ENCODE data around the gene CTNNBIP1.

CTNNBIP1 gene

GRCh38 chr1:9907441-9907840 is 2.6 kb downstream of the CTNNBIP1 start:
- TF ChIP-seq CTCF (conservative IDR thresholded peaks at IDR 0.05; ENCODE audit: low read depth): no peak
- ChIA-PET CTCF (no interaction called here), POLR2A (ENCODE audit: low non-redundant PET) (interaction anchor here (1.3 to 1.9 kb wide), 2 partner anchors 17 to 30 kb away, joined by 5 to 6 read pairs; no protein-coding TSS in a partner anchor)
- no peak for DNase-seq (ENCODE audit: low spot score)
- H3K27ac ChIP-seq: peak overlapping the region; percentile 96

GRCh38 chr1:9906466-9906865 is 3.6 kb downstream of the CTNNBIP1 start:
- ChIA-PET POLR2A (ENCODE audit: low non-redundant PET) (no interaction called here), CTCF (no interaction called here)
- DNase-seq (ENCODE audit: low spot score): no peak
- H3K27ac ChIP-seq: no peak overlapping the region; the same call in 1 of the 2 replicates
- no peak for TF ChIP-seq CTCF (conservative IDR thresholded peaks at IDR 0.05; ENCODE audit: low read depth)

GRCh38 chr1:9905010-9905409 is 5.1 kb downstream of the CTNNBIP1 start:
- DNase-seq (ENCODE audit: low spot score): no peak
- H3K27ac ChIP-seq: no peak overlapping the region
- POLR2A ChIA-PET (ENCODE audit: low non-redundant PET): no interaction called here
- TF ChIP-seq CTCF (conservative IDR thresholded peaks at IDR 0.05; ENCODE audit: low read depth): no peak
- CTCF ChIA-PET: interaction anchor here (0.6 kb wide), 1 partner anchor 9 kb away, joined by 4 read pairs; no protein-coding TSS in a partner anchor

GRCh38 chr1:9904596-9904995 is 5.5 kb downstream of the CTNNBIP1 start:
- DNase-seq (ENCODE audit: low spot score): no peak
- no peak overlapping the region for H3K27ac ChIP-seq

GRCh38 chr1:9903801-9904527 is 6.1 kb downstream of the CTNNBIP1 start:
- ChIA-PET CTCF (no interaction called here), POLR2A (ENCODE audit: low non-redundant PET) (no interaction called here)
- TF ChIP-seq CTCF (conservative IDR thresholded peaks at IDR 0.05; ENCODE audit: low read depth): no peak
- no peak for DNase-seq (ENCODE audit: low spot score)
- no peak overlapping the region for H3K27ac ChIP-seq

More at GRCh38 chr1:9904596-9904995, 5.5 kb downstream of the CTNNBIP1 start:
- POLR2A ChIA-PET (ENCODE audit: low non-redundant PET): no interaction called here
- CTCF ChIA-PET: no interaction called here
- no peak for TF ChIP-seq CTCF (conservative IDR thresholded peaks at IDR 0.05; ENCODE audit: low read depth)

- CTCF ChIA-PET: interaction anchor here (0.5 kb wide), 1 partner anchor 69 kb away, joined by 3 read pairs; no protein-coding TSS in a partner anchor
- TF ChIP-seq CTCF (conservative IDR thresholded peaks at IDR 0.05; ENCODE audit: low read depth): no peak
- POLR2A ChIA-PET (ENCODE audit: low non-redundant PET): no interaction called here
- peak overlapping the region; percentile 81 for H3K27ac ChIP-seq
- DNase-seq (ENCODE audit: low spot score): no peak
These were observed 8.0 kb downstream of the CTNNBIP1 start for GRCh38 chr1:9902060-9902452.
